Gastroesophageal sphincter (tissue), 3 donors: Measurements from ENCODE around the gene CAMK2B.

Source experiments
- CTCF ChIP-seq, 4 experiments: fragments of 200-600 bp in 2 of 4; fragments of 450-650 bp in 2 of 4; sonication (generic) in 1 of 4; IDR thresholded peaks; one replicate each; pipeline ENCODE4 v1.5.1; 2017 to 2019; ENCODE audit warnings: antibody characterized with exemption in 4 of 4, mild to moderate bottlenecking in 2 of 4, moderate library complexity in 2 of 4
- EP300 ChIP-seq: sonication (generic); formaldehyde crosslinking; IDR thresholded peaks from one replicate; pipeline ENCODE4 v1.6.1; 2017; ENCODE audit warnings: antibody characterized with exemption, mild to moderate bottlenecking
- POLR2A ChIP-seq, 2 donors: fragments of 450-650 bp; IDR thresholded peaks; one replicate each; pipeline ENCODE4 v1.6.1; 2017; ENCODE audit warnings: antibody characterized with exemption in 2 of 2, mild to moderate bottlenecking in 2 of 2, moderate library complexity in 1 of 2

- TF ChIP-seq POLR2A (IDR thresholded peaks at IDR 0.05) (no peak), CTCF (IDR thresholded peaks at IDR 0.05) (no peak), EP300 (no peak)
These were observed 78.8 kb downstream of the CAMK2B start for GRCh38 chr7:44246396-44247113.
